Activated CD8-positive, alpha-beta memory T cell treated with anti-CD3 and anti-CD28 coated beads, Interleukin-2, amount 50 U/mL, for 1 hour (primary cell): ENCODE results near the gene POTEC.
"Not testable (repeated sequence)": the region's sequence is repeated elsewhere in the genome, so short reads cannot be mapped to it uniquely, and the experiment has no call there.

ENCODE experiments used
- DNase-seq: peaks from one replicate; pipeline ENCODE4 v3.0.0-alpha.2; 2020; ENCODE audit errors: extremely low read depth

The POTEC gene

DNA sequence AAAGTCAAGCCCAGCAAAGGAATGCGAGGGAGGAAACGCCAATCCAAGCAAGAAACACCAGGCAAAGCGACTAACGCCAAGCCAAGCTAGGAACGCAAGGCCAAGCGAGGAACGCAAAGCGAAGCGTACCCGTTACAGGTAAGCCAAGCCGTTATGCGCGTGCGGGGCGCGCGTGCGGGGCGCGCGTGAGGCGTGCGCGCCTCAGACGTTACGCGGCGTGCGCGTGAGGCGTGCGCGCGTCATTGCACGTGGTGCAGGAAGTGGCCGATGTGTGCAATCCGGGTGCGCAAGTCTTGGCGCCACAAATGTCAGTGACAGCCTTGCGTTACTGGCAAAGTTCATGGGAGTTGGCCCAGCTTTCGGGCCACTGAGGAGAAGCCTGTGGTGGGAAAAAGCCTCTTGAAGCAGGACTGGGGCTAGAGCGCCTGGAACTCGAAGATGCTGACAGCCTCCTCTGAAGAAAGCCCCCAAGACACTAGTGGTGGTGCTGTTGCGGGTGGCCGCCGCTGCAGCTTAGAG, at the start of gene POTEC:
Gene POTEC (minus strand): TSS at position 155 of the 519 bp plus-strand sequence. CDS start 454 bp downstream, outside the sequence.
- not testable (repeated sequence) for DNase-seq

DNA sequence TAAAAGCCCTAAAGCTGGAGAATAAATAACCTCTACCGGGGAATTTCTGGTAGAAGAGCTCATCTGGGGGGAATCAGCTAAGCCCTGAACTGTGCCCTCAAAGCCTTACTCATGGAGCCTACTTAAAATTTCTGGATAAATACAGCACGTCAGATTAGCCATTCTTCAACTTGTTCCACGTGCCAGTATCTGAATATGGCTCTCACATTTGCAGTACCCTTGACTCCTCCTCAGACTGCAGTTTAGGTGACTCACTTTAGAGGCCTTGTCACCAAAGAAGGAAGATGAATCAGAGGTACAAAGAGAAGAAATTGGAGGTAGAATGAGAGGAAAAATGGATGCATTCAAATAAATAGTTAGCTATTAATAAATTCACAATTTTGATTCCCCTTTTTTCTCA, 34.6 kb upstream of the POTEC start:
- no peak for DNase-seq

DNA sequence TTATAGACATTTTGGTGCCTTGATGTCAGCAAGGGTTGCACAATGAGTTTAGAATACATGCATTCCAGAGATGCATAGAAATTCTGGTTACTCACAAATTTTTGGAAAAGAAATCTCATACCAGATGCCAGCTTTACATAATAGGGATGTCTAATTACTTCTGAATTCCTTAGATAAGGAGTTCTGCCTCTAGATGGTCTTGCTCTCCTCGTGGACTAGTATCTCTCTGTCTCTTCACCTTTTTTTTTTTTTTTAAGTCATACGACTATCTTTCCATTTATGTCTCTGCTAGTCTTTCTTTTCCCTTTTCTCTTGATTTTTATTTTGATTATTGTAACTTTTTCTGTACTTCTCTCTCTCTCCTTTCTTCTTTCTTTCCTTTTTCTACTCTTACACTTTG, 16.1 kb upstream of the POTEC start:
- not testable (repeated sequence) for DNase-seq

GRCh38 chr18:14531659-14532058, 11.7 kb downstream of the POTEC start:
- not testable (repeated sequence) for DNase-seq

DNA sequence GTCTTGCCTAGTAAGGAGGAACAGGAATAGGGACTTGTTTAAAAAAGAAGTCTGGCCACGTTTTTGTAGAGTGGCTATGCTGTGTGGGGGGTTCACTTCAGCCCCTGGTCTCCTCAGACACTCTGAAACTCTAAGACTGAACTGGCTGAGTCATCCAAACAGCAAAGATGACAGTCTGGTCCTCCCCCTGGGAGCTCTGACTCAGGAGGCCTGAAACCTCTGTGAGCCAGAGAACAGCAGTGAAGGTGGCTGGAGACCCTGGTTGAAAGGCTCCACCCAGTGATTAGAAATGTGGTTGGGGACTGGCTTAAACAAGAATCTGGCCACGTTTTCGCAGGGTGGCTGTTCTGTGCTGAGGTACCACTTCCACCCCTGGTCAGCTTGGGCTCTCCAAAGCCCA, 32.7 kb downstream of the POTEC start:
- DNase-seq, result not testable (repeated sequence)

- DNase-seq, result not testable (repeated sequence)
Observed at GRCh38 chr18:14503691-14504090, 39.7 kb downstream of the POTEC start.

DNA sequence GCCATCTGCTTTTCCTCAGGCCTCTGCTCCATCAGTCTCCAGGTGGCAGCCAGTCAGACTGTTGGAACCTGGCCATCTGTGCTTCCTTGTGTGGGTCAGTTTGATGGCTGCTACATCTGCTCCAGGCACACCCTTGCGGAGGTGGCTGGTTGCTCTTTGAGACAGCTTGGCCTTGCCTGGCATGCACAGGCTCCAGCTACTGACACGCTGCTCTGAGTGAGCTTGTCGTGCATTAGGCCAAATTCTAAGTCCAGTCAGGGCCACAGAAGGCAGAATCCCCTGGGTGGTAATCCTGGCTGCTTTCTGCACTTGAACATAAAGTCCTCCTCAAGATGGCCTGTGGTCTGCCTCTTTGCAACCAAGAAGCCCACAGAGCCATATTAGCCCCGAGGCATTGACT, 41.5 kb downstream of the POTEC start:
- not testable (repeated sequence) for DNase-seq

GRCh38 chr18:14489256-14490014, 54.0 kb downstream of the POTEC start:
- not testable (repeated sequence) for DNase-seq

GRCh38 chr18:14488789-14489188, 54.6 kb downstream of the POTEC start:
- not testable (repeated sequence) for DNase-seq

DNA sequence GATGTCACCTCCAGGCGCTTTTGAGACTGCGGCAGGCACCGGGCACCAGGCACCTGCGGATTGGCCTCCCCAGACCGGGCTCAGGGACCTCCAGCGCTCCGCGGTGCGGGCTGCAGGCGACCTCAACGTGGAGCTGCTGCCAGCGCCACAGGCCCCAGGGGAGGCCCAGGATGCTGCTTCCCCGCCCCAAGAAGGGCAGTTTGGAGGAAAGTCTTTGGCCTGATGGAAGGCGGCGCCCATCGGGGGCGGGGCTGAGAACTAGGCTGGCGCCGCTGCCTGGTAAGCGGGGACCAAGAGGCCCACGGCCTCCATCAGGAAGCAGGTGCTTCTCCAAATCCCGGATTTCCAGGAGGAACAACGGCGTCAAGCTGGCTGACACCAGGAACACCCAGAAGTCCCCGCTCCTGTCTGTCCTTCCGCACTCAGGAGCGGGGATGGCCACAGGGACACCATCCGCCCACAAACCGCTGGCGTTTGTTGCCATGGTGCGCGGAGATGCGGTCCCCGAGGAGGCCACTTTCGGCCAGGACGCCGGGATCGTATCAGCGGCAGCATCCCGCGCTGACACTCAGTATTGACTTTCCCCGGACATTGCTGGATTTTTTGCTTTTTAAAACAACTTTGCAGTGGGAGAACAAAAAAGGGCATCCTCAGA, 56.3 kb downstream of the POTEC start:
- not testable (repeated sequence) for DNase-seq

GRCh38 chr18:14479076-14479475, 64.3 kb downstream of the POTEC start:
- not testable (repeated sequence) for DNase-seq

DNA sequence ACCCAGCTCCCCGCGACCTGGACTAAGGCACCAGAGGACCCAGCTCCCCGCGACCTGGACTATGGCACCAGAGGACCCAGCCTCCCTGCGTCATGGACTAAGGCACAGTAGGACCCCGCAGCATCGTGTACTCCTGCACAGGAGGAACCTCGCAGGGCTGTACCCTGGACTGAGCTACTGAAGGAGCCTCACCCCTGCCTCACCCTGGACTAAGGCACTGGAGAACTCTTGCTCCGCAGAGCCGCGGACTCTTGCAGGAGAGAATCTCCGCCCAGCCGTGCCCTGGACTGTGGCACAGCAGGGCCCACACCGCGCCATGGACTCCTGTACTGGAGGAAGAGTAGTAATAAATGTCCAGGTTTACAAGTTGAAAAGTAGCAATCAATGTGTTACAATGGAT, 67.9 kb downstream of the POTEC start:
- not testable (repeated sequence) for DNase-seq

- not testable (repeated sequence) for DNase-seq
Observed at GRCh38 chr18:14474752-14475151, 68.6 kb downstream of the POTEC start.

DNA sequence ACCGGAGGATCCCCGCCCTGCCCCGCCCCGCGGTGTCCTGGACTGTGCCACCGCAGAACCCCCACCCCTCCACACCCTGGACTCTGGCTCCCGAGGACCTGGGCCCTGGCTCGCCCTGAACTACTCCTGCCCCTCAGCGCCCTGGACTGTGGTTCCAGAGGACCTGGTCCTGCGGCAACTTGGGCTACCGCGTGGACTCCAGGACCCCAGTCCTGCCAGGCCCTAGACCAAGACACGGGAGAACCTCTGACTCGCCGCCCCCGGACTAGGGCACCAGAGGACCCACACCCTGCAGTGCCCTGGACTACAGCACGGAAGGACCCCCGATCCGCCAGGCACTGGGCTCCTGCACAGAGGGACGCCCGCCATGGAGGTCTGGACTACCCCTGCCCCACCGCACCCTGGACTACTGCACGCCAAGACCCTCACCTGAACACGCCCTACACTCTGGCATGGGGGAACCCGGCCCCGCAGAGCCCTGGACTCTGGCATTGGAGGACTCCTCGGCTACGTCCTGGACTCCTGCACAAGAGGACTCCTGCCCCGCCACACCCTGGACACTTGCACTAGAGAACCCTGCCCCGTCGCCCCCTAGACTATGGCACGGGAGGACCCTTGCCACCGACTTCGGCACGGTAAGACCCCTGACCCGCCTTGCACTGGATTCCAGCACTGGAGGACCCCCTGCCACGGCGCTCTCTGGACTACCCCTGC, 69.2 kb downstream of the POTEC start:
- DNase-seq, result not testable (repeated sequence)

- DNase-seq, result not testable (repeated sequence)
Observed at GRCh38 chr18:14473250-14474006, 70.0 kb downstream of the POTEC start.

DNA sequence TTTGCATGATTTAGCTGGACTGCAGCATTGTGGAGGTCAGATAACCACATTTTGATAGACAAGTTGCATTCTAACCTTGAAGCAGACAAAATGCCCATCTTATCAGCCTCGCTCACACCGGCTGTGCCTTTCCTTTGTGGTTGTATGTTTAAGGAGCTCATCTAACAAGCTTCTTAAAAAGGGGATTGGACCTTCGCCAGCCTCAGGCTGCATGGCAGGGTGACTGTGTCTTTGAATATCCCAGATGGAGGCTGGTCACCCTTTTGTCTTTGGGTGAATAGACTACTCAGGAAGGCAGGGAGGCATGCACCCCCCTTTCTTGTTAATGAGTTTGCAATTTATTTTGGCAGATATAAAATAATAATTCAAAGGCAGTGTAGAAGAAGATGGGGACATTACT, 72.1 kb downstream of the POTEC start:
- not testable (repeated sequence) for DNase-seq

DNA sequence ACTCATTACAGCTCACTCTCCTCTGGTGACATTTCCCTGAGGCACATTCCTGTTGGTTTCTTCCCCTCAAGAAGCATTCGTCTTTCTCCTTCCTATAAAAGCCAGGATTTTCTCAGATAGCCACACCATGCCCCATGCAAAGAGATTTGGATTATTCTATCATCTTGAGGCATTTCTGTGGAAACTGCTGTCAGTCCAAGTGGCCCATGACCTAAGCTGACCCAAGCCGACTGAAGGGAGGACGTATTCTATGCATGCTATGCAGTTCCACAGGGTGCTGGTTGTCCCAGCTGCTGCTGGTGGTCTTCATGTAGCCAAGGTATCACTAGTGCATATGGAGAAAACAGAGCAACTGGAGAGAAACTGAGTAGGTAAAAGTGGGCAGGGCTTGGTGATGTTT, 73.0 kb downstream of the POTEC start:
- DNase-seq, result not testable (repeated sequence)

DNA sequence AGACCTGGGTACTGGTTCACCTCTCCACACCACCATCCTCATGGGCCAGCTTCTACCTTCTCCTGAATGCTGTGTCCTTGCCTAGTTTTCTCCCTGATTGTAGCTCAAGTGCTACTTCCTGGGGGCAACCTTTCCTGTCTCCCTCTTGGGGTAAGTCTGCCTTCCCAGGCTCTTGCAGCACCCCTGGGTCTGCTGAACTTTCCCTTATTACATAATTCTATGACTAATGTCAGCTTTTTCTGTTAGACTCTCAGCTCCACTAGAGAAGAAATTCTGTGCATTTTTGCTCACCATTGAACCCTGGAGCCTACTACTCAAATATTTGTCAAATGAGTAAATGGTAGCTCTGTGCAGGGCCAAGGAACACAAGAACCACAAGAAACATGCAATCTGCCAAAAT, 73.4 kb downstream of the POTEC start:
- not testable (repeated sequence) for DNase-seq

DNA sequence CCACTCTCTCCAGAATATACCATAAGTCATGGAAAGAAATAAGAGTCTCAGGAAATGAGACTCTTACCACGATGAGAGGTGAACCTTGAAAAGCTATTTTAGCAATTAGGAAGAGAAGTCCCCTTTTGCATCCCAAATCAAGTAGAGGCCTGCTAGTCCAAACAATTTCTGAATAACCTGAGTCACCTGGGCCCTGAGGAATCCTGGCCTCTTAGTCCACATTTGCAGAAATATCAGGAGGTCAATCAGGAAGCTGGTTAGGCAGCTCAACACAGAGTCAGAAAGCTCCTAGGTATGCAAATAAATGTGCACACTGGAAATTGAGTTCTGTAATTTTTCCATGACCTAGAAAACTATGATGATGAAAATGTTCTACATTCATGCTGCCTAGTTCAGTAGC, 77.4 kb downstream of the POTEC start:
- not testable (repeated sequence) for DNase-seq
